DMS 273 (cell line): ENCODE data around the gene IRF7.

Source experiments
- DNase-seq: peaks from one replicate; lab custom pipeline; 2025; ENCODE audit not compliant: unreplicated experiment; lab: John Stamatoyannopoulos, UW

IRF7 gene

GRCh38 chr11:565921-566509 lies 49.7 kb downstream of the IRF7 start:
- no peak for DNase-seq

DNA sequence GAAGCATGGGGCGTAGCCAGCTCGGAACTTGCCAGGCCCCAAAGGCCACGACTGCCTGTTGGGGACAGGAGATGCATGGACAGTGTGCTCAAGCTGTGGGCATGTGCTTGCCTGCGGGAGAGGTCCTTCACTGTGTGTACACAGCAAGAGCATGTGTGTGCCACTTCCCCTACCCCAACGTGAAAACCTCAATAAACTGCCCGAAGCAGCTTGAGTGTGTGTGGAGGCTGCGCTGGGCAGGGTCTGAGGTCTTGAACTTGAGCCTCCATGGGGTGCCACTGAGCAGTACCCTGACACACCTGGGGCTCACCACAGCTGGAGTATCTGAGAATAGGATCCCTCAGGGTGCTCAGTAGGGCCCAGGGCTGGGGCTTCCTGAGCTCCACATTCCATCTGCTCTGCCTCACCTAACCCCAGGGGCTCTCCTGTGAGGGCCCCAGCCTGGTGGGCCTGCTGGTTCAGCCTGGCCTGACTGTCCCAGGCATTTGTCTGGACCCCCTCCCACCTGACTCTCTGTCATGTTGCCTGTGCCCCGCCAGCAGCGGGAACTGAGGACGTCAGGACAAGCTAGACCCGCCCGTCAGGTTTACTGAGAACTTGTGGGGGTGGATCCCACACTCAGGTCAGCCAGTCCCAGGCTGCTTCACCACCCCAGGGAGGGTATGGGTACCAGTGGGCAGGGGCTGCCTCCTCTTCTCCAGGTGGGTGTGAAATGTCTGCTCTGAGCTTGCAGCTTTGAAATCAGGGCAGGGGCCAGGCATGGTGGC lies 51.8 kb downstream of the IRF7 start:
- no peak for DNase-seq

DNA sequence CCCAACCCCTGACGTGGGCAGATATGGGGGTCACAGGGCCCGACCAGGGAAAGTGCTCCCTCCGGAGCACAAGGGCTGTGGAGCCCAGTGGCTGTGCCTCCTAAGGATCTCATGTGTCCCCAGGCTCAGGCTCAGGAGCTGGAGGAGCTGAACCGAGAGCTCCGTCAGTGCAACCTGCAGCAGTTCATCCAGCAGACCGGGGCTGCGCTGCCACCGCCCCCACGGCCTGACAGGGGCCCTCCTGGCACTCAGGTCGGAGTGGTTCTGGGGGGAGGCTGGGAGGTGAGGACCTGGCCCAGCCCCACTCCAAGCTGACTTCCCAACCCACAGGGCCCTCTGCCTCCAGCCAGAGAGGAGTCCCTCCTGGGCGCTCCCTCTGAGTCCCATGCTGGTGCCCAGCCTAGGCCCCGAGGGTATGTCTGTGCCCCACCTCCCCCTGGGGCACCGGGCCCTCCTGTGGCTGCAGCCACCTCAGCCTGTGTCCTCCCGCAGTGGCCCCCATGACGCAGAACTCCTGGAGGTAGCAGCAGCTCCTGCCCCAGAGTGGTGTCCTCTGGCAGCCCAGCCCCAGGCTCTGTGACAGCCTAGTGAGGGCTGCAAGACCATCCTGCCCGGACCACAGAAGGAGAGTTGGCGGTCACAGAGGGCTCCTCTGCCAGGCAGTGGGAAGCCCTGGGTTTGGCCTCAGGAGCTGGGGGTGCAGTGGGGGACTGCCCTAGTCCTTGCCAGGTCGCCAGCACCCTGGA lies 52.5 kb downstream of the IRF7 start:
- DNase-seq, result no peak
